DND-41 (cell line): ENCODE measurements around the gene NFIA.

Source experiments
- ATAC-seq: fragments of 200-7000 bp; cut with Tn5 transposase; 3 replicates; pipeline ENCODE4 v1.9.1; 2021; ENCODE audit warnings: low read depth; ENCODE audit not compliant: insufficient read depth
- DNase-seq: peaks from one replicate; pipeline ENCODE4 v3.0.0-alpha.2; 2020
- H2AFZ ChIP-seq: 2 replicates; pipeline ENCODE4 v1.6.0; 2012; ENCODE audit warnings: low read depth, low read length
- H3K27ac ChIP-seq: 2 replicates; pipeline ENCODE4 v1.5.1; 2012; ENCODE audit warnings: low read length, inconsistent platforms
- H3K27me3 ChIP-seq: fragments of 200-600 bp; sonication (generic); 2 replicates; pipeline ENCODE4 v1.6.0; 2012; ENCODE audit warnings: low read length, mild to moderate bottlenecking, inconsistent platforms; ENCODE audit not compliant: insufficient read depth, poor library complexity
- H3K36me3 ChIP-seq: 2 replicates; pipeline ENCODE4 v1.5.1; 2012; ENCODE audit warnings: low read length, inconsistent platforms; ENCODE audit not compliant: insufficient read depth
- H3K4me1 ChIP-seq: 2 replicates; pipeline ENCODE4 v1.5.1; 2012; ENCODE audit warnings: mild to moderate bottlenecking, low read length; ENCODE audit not compliant: insufficient read depth
- H3K4me2 ChIP-seq: 2 replicates; pipeline ENCODE4 v1.6.0; 2012; ENCODE audit warnings: mild to moderate bottlenecking, moderate library complexity, low read length, inconsistent platforms; ENCODE audit not compliant: insufficient read depth
- H3K4me3 ChIP-seq, 2 experiments: fragments of 200-600 bp in 1 of 2; shearing (Covaris generic) in 1 of 2; 2 replicates each; pipeline ENCODE4 v1.5.1; 2012 to 2016; ENCODE audit warnings: inconsistent platforms in 2 of 2, low read length in 2 of 2, mild to moderate bottlenecking in 2 of 2, low read depth in 1 of 2, moderate library complexity in 1 of 2
- H3K79me2 ChIP-seq: 2 replicates; pipeline ENCODE4 v1.6.0; 2012; ENCODE audit warnings: low read length, inconsistent platforms; ENCODE audit not compliant: insufficient read depth
- H3K9ac ChIP-seq: 2 replicates; pipeline ENCODE4 v1.6.0; 2012; ENCODE audit warnings: low read depth, mild to moderate bottlenecking, inconsistent platforms, low read length, moderate library complexity
- H3K9me3 ChIP-seq: 2 replicates; pipeline ENCODE4 v1.5.1; 2012; ENCODE audit warnings: low read length, moderate library complexity, mild to moderate bottlenecking, inconsistent platforms; ENCODE audit not compliant: insufficient read depth, severe bottlenecking
- H4K20me1 ChIP-seq: 2 replicates; pipeline ENCODE4 v1.6.0; 2012; ENCODE audit warnings: low read length; ENCODE audit not compliant: insufficient read depth
- CTCF ChIP-seq: IDR thresholded peaks from 2 replicates; pipeline ENCODE4 v1.5.1; 2012; ENCODE audit warnings: borderline replicate concordance, low read length, moderate library complexity, mild to moderate bottlenecking; ENCODE audit not compliant: poor library complexity, severe bottlenecking; ENCODE audit errors: extremely low read depth
- EZH2 ChIP-seq: IDR thresholded peaks from 3 replicates; pipeline ENCODE4 v1.6.1; 2012; ENCODE audit warnings: borderline replicate concordance, low read depth, mild to moderate bottlenecking, moderate library complexity, low read length, inconsistent platforms; ENCODE audit not compliant: severe bottlenecking

The NFIA gene

GRCh38 chr1:61116421-61116820 is 34.1 kb downstream of the NFIA start:
- no peaks in the 10 kb centered on the region for H3K36me3 ChIP-seq
- H4K20me1 ChIP-seq, result no peaks in the 10 kb centered on the region
- no peak overlapping the region for H3K9ac ChIP-seq
- ATAC-seq, result no peak
- no peaks in the 10 kb centered on the region for H3K79me2 ChIP-seq
- H2AFZ ChIP-seq, result no peak overlapping the region
- no peak overlapping the region for H3K4me2 ChIP-seq
- no peak for DNase-seq
- no peak overlapping the region for H3K27ac ChIP-seq
- H3K4me1 ChIP-seq, result no peaks in the 10 kb centered on the region
- H3K27me3 ChIP-seq, result no peaks in the 10 kb centered on the region
- no peak overlapping the region for H3K4me3 ChIP-seq
- H3K9me3 ChIP-seq, result no peaks in the 10 kb centered on the region
- TF ChIP-seq EZH2 (no peak), CTCF (no peak)

- H3K4me2 ChIP-seq, result no peak overlapping the region
- TF ChIP-seq EZH2 (no peak), CTCF (no peak)
- no peak overlapping the region for H3K4me3 ChIP-seq
- DNase-seq (no peak), ATAC-seq (no peak)
- no peaks in the 10 kb centered on the region for H3K4me1 ChIP-seq
- no peak overlapping the region for H2AFZ ChIP-seq
- no peak overlapping the region for H3K9ac ChIP-seq
- no peaks in the 10 kb centered on the region for H3K36me3 ChIP-seq
- H3K27me3 ChIP-seq, result no peaks in the 10 kb centered on the region
- H3K27ac ChIP-seq, result no peak overlapping the region
- no peaks in the 10 kb centered on the region for H3K79me2 ChIP-seq
- H4K20me1 ChIP-seq, result no peaks in the 10 kb centered on the region
- H3K9me3 ChIP-seq, result no peaks in the 10 kb centered on the region
Observed at GRCh38 chr1:61117283-61117682, 34.9 kb downstream of the NFIA start.

GRCh38 chr1:61119085-61119484 is 36.7 kb downstream of the NFIA start:
- Histone ChIP-seq H3K79me2 (no peaks in the 10 kb centered on the region), H4K20me1 (no peaks in the 10 kb centered on the region), H3K9ac (no peak overlapping the region), H3K9me3 (no peaks in the 10 kb centered on the region), H2AFZ (no peak overlapping the region), H3K36me3 (no peaks in the 10 kb centered on the region), H3K27me3 (no peaks in the 10 kb centered on the region), H3K27ac (no peak overlapping the region), H3K4me3 (no peak overlapping the region), H3K4me2 (no peak overlapping the region), H3K4me1 (no peaks in the 10 kb centered on the region)
- TF ChIP-seq EZH2 (no peak), CTCF (no peak)
- ATAC-seq (no peak), DNase-seq (no peak)
